ENCODE results near the gene CTNNAL1. TPM values are rescaled to one million over a fixed set of nuclear protein-coding genes. Genes with fewer than 3 reads are reported as not detected.
"Not testable (repeated sequence)": the region's sequence is repeated elsewhere in the genome, so short reads cannot be mapped to it uniquely, and the experiment has no call there.

The CTNNAL1 gene
- total and polyA plus RNA-seq, 2 of the 8 experiments (the other 6 are each of a cell fraction or from before 2014, with no cell fraction given), result 23.2 to 66.1 TPM

DNA sequence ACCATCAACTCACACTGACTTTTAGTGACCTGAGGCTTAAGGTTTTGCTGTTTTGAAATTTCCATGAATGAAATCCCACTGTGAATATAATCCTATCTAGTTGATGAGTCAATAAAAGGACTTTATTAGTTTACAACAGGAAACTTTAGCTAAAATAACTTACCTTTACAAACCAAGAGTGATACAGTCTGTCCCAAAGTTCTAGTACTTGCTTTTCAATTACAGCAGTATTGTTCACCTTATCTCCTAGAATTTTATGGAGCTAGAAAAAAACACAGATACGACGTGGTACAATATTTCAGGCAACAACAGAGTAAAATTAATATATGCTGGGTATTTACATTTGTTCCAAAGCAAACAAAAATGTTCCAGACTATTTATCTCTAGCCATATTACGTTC, 46.9 kb upstream of the CTNNAL1 start (continued):
- TF ChIP-seq, protein P1, sequence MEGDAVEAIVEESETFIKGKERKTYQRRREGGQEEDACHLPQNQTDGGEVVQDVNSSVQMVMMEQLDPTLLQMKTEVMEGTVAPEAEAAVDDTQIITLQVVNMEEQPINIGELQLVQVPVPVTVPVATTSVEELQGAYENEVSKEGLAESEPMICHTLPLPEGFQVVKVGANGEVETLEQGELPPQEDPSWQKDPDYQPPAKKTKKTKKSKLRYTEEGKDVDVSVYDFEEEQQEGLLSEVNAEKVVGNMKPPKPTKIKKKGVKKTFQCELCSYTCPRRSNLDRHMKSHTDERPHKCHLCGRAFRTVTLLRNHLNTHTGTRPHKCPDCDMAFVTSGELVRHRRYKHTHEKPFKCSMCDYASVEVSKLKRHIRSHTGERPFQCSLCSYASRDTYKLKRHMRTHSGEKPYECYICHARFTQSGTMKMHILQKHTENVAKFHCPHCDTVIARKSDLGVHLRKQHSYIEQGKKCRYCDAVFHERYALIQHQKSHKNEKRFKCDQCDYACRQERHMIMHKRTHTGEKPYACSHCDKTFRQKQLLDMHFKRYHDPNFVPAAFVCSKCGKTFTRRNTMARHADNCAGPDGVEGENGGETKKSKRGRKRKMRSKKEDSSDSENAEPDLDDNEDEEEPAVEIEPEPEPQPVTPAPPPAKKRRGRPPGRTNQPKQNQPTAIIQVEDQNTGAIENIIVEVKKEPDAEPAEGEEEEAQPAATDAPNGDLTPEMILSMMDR (IDR thresholded peaks at IDR 0.05; ENCODE audit: control extremely low read depth in 1 of 3, insufficient read depth in 1 of 3, low read depth in 1 of 3, low read length in 3 of 3), result no peak
- TF ChIP-seq SRF (IDR thresholded peaks at IDR 0.05; ENCODE audit: low read depth, low read length) (no peak), POLR2A (IDR thresholded peaks at IDR 0.05; ENCODE audit: control extremely low read depth in 1 of 2, low read depth in 2 of 2, low read length in 2 of 2) (no peak), CBX5 (IDR thresholded peaks at IDR 0.05; ENCODE audit: low read depth, low read length) (no peak), BRCA1 (IDR thresholded peaks at IDR 0.05; ENCODE audit: low read depth, low read length) (no peak), RNF2 (IDR thresholded peaks at IDR 0.05; ENCODE audit: borderline replicate concordance, low read depth, low read length, missing control alignments, poor library complexity, severe bottlenecking) (no peak)

DNA sequence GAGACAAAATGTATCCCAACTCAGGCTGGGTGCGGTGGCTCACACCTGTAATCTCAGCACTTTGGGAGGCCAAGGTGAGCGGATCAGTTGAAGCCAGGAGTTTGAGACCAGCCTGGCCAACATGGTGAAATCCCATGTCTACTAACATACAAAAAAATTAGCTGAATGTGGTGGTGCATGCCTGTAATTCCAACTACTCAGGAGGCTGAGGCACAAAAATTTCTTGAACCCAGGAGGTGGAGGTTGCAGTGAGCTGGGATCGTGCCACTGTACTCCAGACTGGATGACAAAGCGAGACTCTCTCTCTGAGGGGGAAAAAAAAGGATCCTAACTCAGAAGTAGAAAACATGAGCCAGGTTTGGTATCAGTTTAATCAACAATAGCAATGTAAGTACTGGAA, 39.8 kb upstream of the CTNNAL1 start:
- H3K23ac ChIP-seq (ENCODE audit: insufficient read length); H3K14ac ChIP-seq (ENCODE audit: insufficient read length); H2AK5ac ChIP-seq (ENCODE audit: low read depth, low read length); H2BK15ac ChIP-seq (ENCODE audit: low read length); H3K4me1 ChIP-seq (replicated peaks in 1 of 4; ENCODE audit: control insufficient read depth in 3 of 4, insufficient read depth in 4 of 4, low read length in 3 of 4); H2AFZ ChIP-seq (ENCODE audit: low read length); H3K4me3 ChIP-seq (ENCODE audit: extremely low read depth in 1 of 4, insufficient read depth in 2 of 4, low read depth in 3 of 4, low read length in 4 of 4); H3K4ac ChIP-seq (replicated peaks; ENCODE audit: insufficient read length, low read depth, low read length); FAIRE-seq; H4K20me1 ChIP-seq (replicated peaks in 1 of 2; ENCODE audit: control insufficient read depth in 1 of 2, insufficient read depth in 2 of 2, low read length in 2 of 2); H3K27me3 ChIP-seq (replicated peaks in 1 of 4; ENCODE audit: control insufficient read depth in 3 of 4, extremely low read depth in 1 of 4, insufficient read depth in 3 of 4, low read length in 3 of 4); H3K79me2 ChIP-seq (ENCODE audit: control insufficient read depth in 1 of 2, insufficient read depth in 2 of 2, low read length in 2 of 2); H3K18ac ChIP-seq (ENCODE audit: extremely low read depth, low read length); H3K9ac ChIP-seq (replicated peaks in 1 of 4; ENCODE audit: extremely low read depth in 1 of 4, low read depth in 3 of 4, low read length in 3 of 4); H2BK12ac ChIP-seq (ENCODE audit: low read depth, low read length); H3K56ac ChIP-seq (replicated peaks; ENCODE audit: insufficient read length, low read depth, low read length); H4K91ac ChIP-seq (replicated peaks; ENCODE audit: insufficient read length, low read length); H4K5ac ChIP-seq (ENCODE audit: insufficient read length, low read depth, low read length); H3K23me2 ChIP-seq (ENCODE audit: low read depth, low read length); DNase-seq (ENCODE audit: low read depth in 1 of 2, low spot score in 2 of 2); H3K79me1 ChIP-seq (ENCODE audit: low read depth, low read length); H3K27ac ChIP-seq (ENCODE audit: low read depth, low read length); H2BK120ac ChIP-seq (replicated peaks; ENCODE audit: low read depth, low read length); H2BK20ac ChIP-seq (ENCODE audit: low read length); H2BK5ac ChIP-seq (ENCODE audit: low read depth, low read length); H3K4me2 ChIP-seq (ENCODE audit: insufficient read depth in 1 of 2, low read depth in 2 of 2, low read length in 2 of 2); H3K9me3 ChIP-seq (ENCODE audit: insufficient read depth in 2 of 2, low read depth in 1 of 2, low read length in 1 of 2); H4K8ac ChIP-seq (ENCODE audit: extremely low read depth, insufficient read depth, low read length): not testable (repeated sequence)
- H3K36me3 ChIP-seq (ENCODE audit: control insufficient read depth in 2 of 4, insufficient read depth in 4 of 4, low read length in 3 of 4), result peaks cover 0 to 71% (median 47%) of the 10 kb centered on the region in 4 experiments; a peak in 7 of 8 replicates
- ChIA-PET CTCF (ENCODE audit: partially characterized antibody) (interaction anchor here (1.2 kb wide), 1 partner anchor 19 kb away, joined by 3 read pairs; no protein-coding TSS in a partner anchor), POLR2A (ENCODE audit: partially characterized antibody) (interaction anchor here (0.8 kb wide), 1 partner anchor 14 kb away, joined by 3 read pairs; no protein-coding TSS in a partner anchor)
- 93% methylated on average over 3 of the region's 4 CpGs; no CpG with 5 or more reads in 1 of the 2 experiments for WGBS, 2 experiments (ENCODE audit: extremely low coverage in 1 of 2, insufficient coverage in 1 of 2, insufficient read length in 1 of 2, insufficient replicate concordance in 2 of 2, low coverage in 1 of 2, low lambda C conversion rate in 2 of 2, missing lambda C conversion rate in 1 of 2)
